Activated B cell treated with CpG ODN at 0.5 μM for 24 hours (primary cell): Measurements from ENCODE around the gene PF4V1. TPM values are rescaled to one million over a fixed set of nuclear protein-coding genes. Genes with fewer than 3 reads are reported as not detected.

Experiments used
- ATAC-seq: fragments of 200-7000 bp; cut with Tn5 transposase; one replicate; pipeline ENCODE4 v1.10.0; 2021; ENCODE audit warnings: low read depth, mild to moderate bottlenecking, moderate library complexity
- CTCF ChIA-PET: fragments of 350-600 bp; sonication (Branson Sonifier 250); formaldehyde crosslinking; loops from one replicate; lab custom pipeline; 2021; ENCODE audit warnings: antibody characterized with exemption; lab: Charles Lee
- POLR2A ChIA-PET: fragments of 350-600 bp; sonication (Branson Sonifier 250); formaldehyde crosslinking; loops from one replicate; lab custom pipeline; 2021; ENCODE audit warnings: antibody characterized with exemption; lab: Charles Lee
- DNase-seq: peaks from one replicate; pipeline ENCODE4 v3.0.0; 2022
- H3K27ac Mint-ChIP-seq: one replicate; pipeline ENCODE4 v1.8.0; 2020; ENCODE audit warnings: mixed read lengths
- H3K27me3 Mint-ChIP-seq: one replicate; pipeline ENCODE4 v1.8.0; 2021; ENCODE audit warnings: mixed read lengths
- H3K36me3 Mint-ChIP-seq: one replicate; pipeline ENCODE4 v1.8.0; 2021; ENCODE audit warnings: low read depth, mixed read lengths
- H3K4me1 Mint-ChIP-seq: one replicate; pipeline ENCODE4 v1.8.0; 2021; ENCODE audit warnings: mixed read lengths
- H3K4me3 Mint-ChIP-seq: one replicate; pipeline ENCODE4 v1.8.0; 2020; ENCODE audit warnings: mild to moderate bottlenecking, mixed read lengths
- H3K9me3 Mint-ChIP-seq: one replicate; pipeline ENCODE4 v1.8.0; 2020; ENCODE audit warnings: mixed read lengths
- intact Hi-C: fragments of 100-400 bp; cut with micrococcal nuclease; formaldehyde crosslinking; loops from one replicate; pipeline ENCODE4 v1.15.1; 2024
- total RNA-seq: library from RNA; stranded (reverse); gene quantifications from 2 replicates; pipeline ENCODE4 v1.2.3, GENCODE V29; 2022
- TF ChIP-seq, protein P1 (sequence below): fragments of 200-600 bp; IDR thresholded peaks from one replicate; pipeline ENCODE4 v1.8.0; 2022; ENCODE audit warnings: antibody characterized with exemption, mild to moderate bottlenecking

PF4V1 gene
- total RNA-seq, 1 donor from 2014 or later = not detected

DNA sequence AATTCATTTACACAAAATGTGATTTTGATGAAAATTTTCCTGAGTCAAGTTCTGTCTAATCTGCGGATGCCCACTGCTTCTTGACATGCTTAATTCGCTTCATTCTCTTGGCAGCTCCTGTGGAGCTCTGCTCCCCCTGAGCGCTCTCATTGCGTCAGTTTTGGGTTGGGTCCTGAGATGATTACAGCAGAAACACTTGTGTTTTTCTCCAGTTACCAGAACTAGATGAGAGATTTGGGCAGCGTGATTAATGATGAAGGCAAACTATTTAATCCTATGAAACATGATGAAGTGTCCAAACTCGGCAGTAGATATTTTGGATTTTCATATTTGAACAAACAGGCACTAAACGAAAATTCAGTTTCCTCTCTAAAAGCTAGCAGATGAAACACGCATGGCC lies 11.9 kb downstream of the PF4V1 start:
- Mint-ChIP-seq H3K36me3 (no peaks in the 10 kb centered on the region), H3K9me3 (no peaks in the 10 kb centered on the region), H3K4me3 (no peak overlapping the region), H3K4me1 (peaks cover 5% of the 10 kb centered on the region), H3K27ac (no peak overlapping the region), H3K27me3 (peaks cover 21% of the 10 kb centered on the region)
- POLR2A ChIA-PET = no interaction called here
- DNase-seq = no peak
- CTCF ChIA-PET = no interaction called here
- intact Hi-C loops = no loop called here
- ATAC-seq = no peak
- TF ChIP-seq, protein P1, sequence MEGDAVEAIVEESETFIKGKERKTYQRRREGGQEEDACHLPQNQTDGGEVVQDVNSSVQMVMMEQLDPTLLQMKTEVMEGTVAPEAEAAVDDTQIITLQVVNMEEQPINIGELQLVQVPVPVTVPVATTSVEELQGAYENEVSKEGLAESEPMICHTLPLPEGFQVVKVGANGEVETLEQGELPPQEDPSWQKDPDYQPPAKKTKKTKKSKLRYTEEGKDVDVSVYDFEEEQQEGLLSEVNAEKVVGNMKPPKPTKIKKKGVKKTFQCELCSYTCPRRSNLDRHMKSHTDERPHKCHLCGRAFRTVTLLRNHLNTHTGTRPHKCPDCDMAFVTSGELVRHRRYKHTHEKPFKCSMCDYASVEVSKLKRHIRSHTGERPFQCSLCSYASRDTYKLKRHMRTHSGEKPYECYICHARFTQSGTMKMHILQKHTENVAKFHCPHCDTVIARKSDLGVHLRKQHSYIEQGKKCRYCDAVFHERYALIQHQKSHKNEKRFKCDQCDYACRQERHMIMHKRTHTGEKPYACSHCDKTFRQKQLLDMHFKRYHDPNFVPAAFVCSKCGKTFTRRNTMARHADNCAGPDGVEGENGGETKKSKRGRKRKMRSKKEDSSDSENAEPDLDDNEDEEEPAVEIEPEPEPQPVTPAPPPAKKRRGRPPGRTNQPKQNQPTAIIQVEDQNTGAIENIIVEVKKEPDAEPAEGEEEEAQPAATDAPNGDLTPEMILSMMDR = no peak

- no peaks in the 10 kb centered on the region for H3K9me3 Mint-ChIP-seq
- no peak for ATAC-seq
Observed at GRCh38 chr4:73865431-73866096, 12.5 kb downstream of the PF4V1 start.

DNA sequence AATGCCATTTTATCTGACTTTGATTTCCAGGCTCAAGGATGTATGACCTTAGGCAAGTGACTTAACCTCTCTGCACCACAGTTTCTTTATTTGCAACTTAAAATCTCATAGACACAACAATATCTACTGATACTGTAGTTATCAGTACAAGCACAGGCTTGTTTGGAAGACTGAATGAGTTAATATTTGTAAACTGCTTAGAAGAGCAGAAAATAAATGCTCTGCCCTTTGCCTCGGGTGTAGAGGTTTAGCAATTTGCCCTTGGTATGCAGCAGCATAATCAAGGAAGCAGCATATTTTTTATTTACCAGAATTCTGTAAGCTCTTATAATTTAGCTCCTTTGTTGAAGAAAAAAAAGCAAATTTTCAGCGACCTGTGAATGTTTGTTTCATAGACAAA lies 13.2 kb downstream of the PF4V1 start:
- ATAC-seq = no peak
- Mint-ChIP-seq H3K27ac (no peak overlapping the region), H3K4me3 (no peak overlapping the region), H3K27me3 (peaks cover 23% of the 10 kb centered on the region), H3K36me3 (no peaks in the 10 kb centered on the region), H3K4me1 (peaks cover 5% of the 10 kb centered on the region), H3K9me3 (no peaks in the 10 kb centered on the region)
- TF ChIP-seq, protein P1 = no peak
- DNase-seq = no peak
- POLR2A ChIA-PET = no interaction called here
- CTCF ChIA-PET = no interaction called here
- intact Hi-C loops = no loop called here

More at GRCh38 chr4:73865431-73866096, 12.5 kb downstream of the PF4V1 start:
- H3K27ac Mint-ChIP-seq = no peak overlapping the region
- intact Hi-C loops = no loop called here
- peaks cover 5% of the 10 kb centered on the region for H3K4me1 Mint-ChIP-seq
- POLR2A ChIA-PET = no interaction called here
- TF ChIP-seq, protein P1 = no peak
- H3K36me3 Mint-ChIP-seq = no peaks in the 10 kb centered on the region
- H3K27me3 Mint-ChIP-seq = peaks cover 20% of the 10 kb centered on the region
- DNase-seq = no peak
- CTCF ChIA-PET = no interaction called here
- H3K4me3 Mint-ChIP-seq = no peak overlapping the region

GRCh38 chr4:73867783-73868182 lies 14.7 kb downstream of the PF4V1 start:
- no peak for DNase-seq
- TF ChIP-seq, protein P1 = no peak
- no peaks in the 10 kb centered on the region for H3K9me3 Mint-ChIP-seq
- peaks cover 23% of the 10 kb centered on the region for H3K27me3 Mint-ChIP-seq
- ChIA-PET CTCF (no interaction called here), POLR2A (no interaction called here)
- no peak overlapping the region for H3K27ac Mint-ChIP-seq
- H3K4me3 Mint-ChIP-seq = no peak overlapping the region
- H3K4me1 Mint-ChIP-seq = peaks cover 5% of the 10 kb centered on the region
- no peaks in the 10 kb centered on the region for H3K36me3 Mint-ChIP-seq
- no peak for ATAC-seq
- intact Hi-C loops = no loop called here

DNA sequence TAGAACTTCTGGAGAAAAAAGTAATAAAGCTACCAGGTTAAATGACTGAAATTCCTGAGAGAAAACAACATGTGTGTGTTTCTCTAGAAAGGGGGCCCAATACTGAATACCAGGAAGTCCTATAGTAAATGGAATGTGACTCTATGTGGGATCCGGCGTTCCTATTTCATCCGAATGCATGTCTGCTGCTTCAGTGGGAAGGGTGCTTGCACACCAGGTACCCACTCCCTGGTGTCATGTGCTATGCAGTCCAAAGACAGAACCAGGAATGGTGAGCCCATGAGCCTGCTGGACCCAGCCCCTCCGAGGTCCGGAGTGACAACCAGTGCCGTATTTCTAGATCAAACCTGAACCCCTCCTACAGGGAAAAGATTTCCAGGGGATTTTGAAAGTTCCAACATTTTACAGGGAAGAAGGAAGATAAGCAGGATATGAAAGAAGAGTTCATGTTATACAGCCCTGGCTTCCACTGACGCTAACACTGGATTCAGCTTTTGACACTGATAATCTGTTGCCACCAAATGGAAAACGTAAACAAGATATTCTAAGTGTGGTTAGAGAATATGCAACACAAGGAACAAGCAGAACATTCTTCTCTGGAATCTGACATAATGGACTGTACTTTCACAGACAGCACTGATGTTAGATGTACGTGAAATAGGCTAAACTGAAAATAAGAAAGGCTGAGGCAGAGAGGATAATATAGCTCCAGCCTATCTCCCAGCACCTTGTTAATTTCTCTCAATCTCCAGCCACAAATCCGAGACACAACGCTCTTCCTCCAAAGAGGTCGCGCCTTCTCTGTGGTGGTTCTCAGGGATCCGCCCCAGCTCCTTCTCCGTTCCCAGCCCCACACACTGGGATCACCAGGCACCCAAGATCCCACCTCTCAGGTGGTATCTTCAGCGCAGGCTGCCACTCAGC lies 15.4 kb downstream of the PF4V1 start:
- Mint-ChIP-seq H3K9me3 (no peaks in the 10 kb centered on the region), H3K4me3 (no peak overlapping the region), H3K27me3 (peaks cover 23% of the 10 kb centered on the region), H3K27ac (no peak overlapping the region), H3K4me1 (peaks cover 5% of the 10 kb centered on the region), H3K36me3 (no peaks in the 10 kb centered on the region)
- POLR2A ChIA-PET = no interaction called here
- TF ChIP-seq, protein P1 = no peak
- intact Hi-C loops = no loop called here
- DNase-seq = no peak
- CTCF ChIA-PET = no interaction called here
- no peak for ATAC-seq
